Astrocyte (in vitro differentiated cells and primary cell): ENCODE results near the gene SBF2. TPM values are rescaled to one million over a fixed set of nuclear protein-coding genes. Genes with fewer than 3 reads are reported as not detected.

ENCODE experiments used
- DNase-seq: peaks from one replicate; pipeline ENCODE4 v3.0.0-alpha.2; 2010; ENCODE audit warnings: low read depth
- FAIRE-seq: peaks from 2 replicates; lab custom pipeline; 2011; peaks lifted over from hg19 to GRCh38; lab: Jason Lieb, UNC
- H2AFZ ChIP-seq: 2 replicates; pipeline ENCODE4 v1.6.0; 2012; ENCODE audit warnings: low read depth, low read length, inconsistent platforms
- H3K27ac ChIP-seq: 2 replicates; pipeline ENCODE4 v1.5.1; 2011; ENCODE audit warnings: low read depth, low read length, inconsistent platforms
- H3K27me3 ChIP-seq: 2 replicates; pipeline ENCODE4 v1.6.0; 2011; ENCODE audit warnings: low read length, inconsistent platforms; ENCODE audit not compliant: insufficient read depth
- H3K36me3 ChIP-seq: 2 replicates; pipeline ENCODE4 v1.5.1; 2011; ENCODE audit warnings: low read length, inconsistent platforms; ENCODE audit not compliant: insufficient read depth
- H3K4me1 ChIP-seq: 2 replicates; pipeline ENCODE4 v1.5.1; 2011; ENCODE audit warnings: low read length, inconsistent platforms; ENCODE audit not compliant: insufficient read depth
- H3K4me2 ChIP-seq: 2 replicates; pipeline ENCODE4 v1.6.0; 2012; ENCODE audit warnings: low read length, inconsistent platforms
- H3K4me3 ChIP-seq: 2 replicates; pipeline ENCODE4 v1.5.1; 2011; ENCODE audit warnings: low read depth, mild to moderate bottlenecking, low read length, inconsistent platforms; ENCODE audit not compliant: insufficient read depth
- H3K79me2 ChIP-seq: 2 replicates; pipeline ENCODE4 v1.6.0; 2012; ENCODE audit warnings: mild to moderate bottlenecking, low read length, inconsistent platforms; ENCODE audit not compliant: insufficient read depth
- H3K9ac ChIP-seq: 2 replicates; pipeline ENCODE4 v1.6.0; 2012; ENCODE audit warnings: mild to moderate bottlenecking, low read length, inconsistent platforms
- H3K9me3 ChIP-seq: 2 replicates; pipeline ENCODE4 v1.5.1; 2012; ENCODE audit warnings: low read depth, mild to moderate bottlenecking, low read length, inconsistent platforms; ENCODE audit not compliant: insufficient read depth
- H4K20me1 ChIP-seq: 2 replicates; pipeline ENCODE4 v1.6.0; 2012; ENCODE audit warnings: low read length, inconsistent platforms; ENCODE audit not compliant: insufficient read depth
- H3K27ac Mint-ChIP-seq: one replicate; pipeline ENCODE4 v1.8.0; 2021; ENCODE audit warnings: mild to moderate bottlenecking, mixed read lengths; ENCODE audit not compliant: unreplicated experiment
- H3K27me3 Mint-ChIP-seq: one replicate; pipeline ENCODE4 v1.8.0; 2021; ENCODE audit warnings: low read depth, mixed read lengths; ENCODE audit not compliant: unreplicated experiment
- H3K36me3 Mint-ChIP-seq: one replicate; pipeline ENCODE4 v1.8.0; 2021; ENCODE audit warnings: low read depth, mixed read lengths; ENCODE audit not compliant: unreplicated experiment
- H3K4me1 Mint-ChIP-seq: one replicate; pipeline ENCODE4 v1.8.0; 2021; ENCODE audit warnings: low read depth, mixed read lengths; ENCODE audit not compliant: unreplicated experiment
- H3K4me3 Mint-ChIP-seq: one replicate; pipeline ENCODE4 v1.8.0; 2021; ENCODE audit warnings: mild to moderate bottlenecking, moderate library complexity, mixed read lengths; ENCODE audit not compliant: unreplicated experiment
- H3K9me3 Mint-ChIP-seq: one replicate; pipeline ENCODE4 v1.8.0; 2021; ENCODE audit warnings: mild to moderate bottlenecking, mixed read lengths; ENCODE audit not compliant: unreplicated experiment
- EZH2 ChIP-seq: IDR thresholded peaks from 2 replicates; pipeline ENCODE4 v1.6.1; 2012; ENCODE audit warnings: mild to moderate bottlenecking, low read length, inconsistent platforms; ENCODE audit not compliant: insufficient read depth
- total RNA-seq: library from RNA; stranded (reverse); gene quantifications from 2 replicates; pipeline ENCODE4 v1.2.1, GENCODE V29; 2021
- TF ChIP-seq, protein P1 (sequence below): IDR thresholded peaks from 2 replicates; pipeline ENCODE4 v1.5.1; 2011; ENCODE audit warnings: low read depth, mild to moderate bottlenecking, inconsistent platforms, low read length, moderate library complexity; ENCODE audit not compliant: insufficient read depth

SBF2 gene
- total RNA-seq, 1 donor from 2014 or later: 50.0 TPM

DNA sequence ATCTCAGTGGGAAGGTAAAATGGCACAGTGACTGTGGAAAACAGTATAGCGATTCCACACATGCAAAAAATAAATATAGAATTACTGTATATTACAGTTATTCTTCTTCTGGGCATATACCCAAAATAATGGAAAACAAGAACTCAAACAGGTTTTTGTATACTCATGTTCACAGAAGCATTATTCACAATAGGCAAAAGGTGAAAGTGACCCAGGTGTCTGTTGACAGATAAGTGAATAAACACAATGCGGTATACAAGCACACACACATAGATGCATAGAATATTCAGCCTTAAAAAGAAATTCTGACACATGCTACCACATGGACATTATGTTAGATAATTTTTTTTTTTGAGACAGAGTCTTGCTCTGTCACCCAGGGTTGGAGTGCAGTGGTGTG lies 397.1 kb downstream of the SBF2 start:
- H3K4me2 ChIP-seq: no peak overlapping the region
- TF ChIP-seq, protein P1, sequence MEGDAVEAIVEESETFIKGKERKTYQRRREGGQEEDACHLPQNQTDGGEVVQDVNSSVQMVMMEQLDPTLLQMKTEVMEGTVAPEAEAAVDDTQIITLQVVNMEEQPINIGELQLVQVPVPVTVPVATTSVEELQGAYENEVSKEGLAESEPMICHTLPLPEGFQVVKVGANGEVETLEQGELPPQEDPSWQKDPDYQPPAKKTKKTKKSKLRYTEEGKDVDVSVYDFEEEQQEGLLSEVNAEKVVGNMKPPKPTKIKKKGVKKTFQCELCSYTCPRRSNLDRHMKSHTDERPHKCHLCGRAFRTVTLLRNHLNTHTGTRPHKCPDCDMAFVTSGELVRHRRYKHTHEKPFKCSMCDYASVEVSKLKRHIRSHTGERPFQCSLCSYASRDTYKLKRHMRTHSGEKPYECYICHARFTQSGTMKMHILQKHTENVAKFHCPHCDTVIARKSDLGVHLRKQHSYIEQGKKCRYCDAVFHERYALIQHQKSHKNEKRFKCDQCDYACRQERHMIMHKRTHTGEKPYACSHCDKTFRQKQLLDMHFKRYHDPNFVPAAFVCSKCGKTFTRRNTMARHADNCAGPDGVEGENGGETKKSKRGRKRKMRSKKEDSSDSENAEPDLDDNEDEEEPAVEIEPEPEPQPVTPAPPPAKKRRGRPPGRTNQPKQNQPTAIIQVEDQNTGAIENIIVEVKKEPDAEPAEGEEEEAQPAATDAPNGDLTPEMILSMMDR: no peak
- no peak for TF ChIP-seq EZH2
- FAIRE-seq (no peak), DNase-seq (no peak)
- H2AFZ ChIP-seq: no peak overlapping the region
- H3K9me3 ChIP-seq: no peaks in the 10 kb centered on the region
- Mint-ChIP-seq H3K4me3 (no peak overlapping the region), H3K4me1 (peaks cover 9% of the 10 kb centered on the region), H3K27me3 (no peaks in the 10 kb centered on the region), H3K9me3 (peaks cover 6% of the 10 kb centered on the region), H3K36me3 (no peaks in the 10 kb centered on the region), H3K27ac (no peak overlapping the region)
- no peak overlapping the region for H3K9ac ChIP-seq
- H3K4me1 ChIP-seq: no peaks in the 10 kb centered on the region
- no peak overlapping the region for H3K4me3 ChIP-seq
- H3K27ac ChIP-seq: no peak overlapping the region
- H3K27me3 ChIP-seq: no peaks in the 10 kb centered on the region
- H3K36me3 ChIP-seq: no peaks in the 10 kb centered on the region
- H4K20me1 ChIP-seq: no peaks in the 10 kb centered on the region
- no peaks in the 10 kb centered on the region for H3K79me2 ChIP-seq

DNA sequence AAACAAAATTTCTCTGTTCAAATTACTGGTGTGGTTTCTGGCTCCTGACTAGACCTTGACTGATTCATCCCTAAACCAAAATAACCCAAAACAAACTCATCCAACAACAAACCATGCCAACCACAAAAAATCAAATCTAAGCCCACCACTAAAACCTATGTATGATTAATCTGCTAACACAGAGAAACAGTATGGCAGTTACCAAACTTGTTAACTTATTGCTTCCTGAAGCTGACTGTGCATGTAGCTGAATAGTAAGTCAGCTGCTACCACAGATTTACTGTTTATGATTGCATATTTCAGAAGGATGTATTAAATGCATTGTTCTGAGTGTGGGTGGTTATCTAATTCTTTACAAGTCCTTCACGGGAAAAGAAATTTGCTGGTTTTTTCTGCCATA lies 399.0 kb downstream of the SBF2 start:
- H3K4me3 Mint-ChIP-seq: no peak overlapping the region
- H4K20me1 ChIP-seq: no peaks in the 10 kb centered on the region
- H3K4me3 ChIP-seq: no peak overlapping the region
- FAIRE-seq (peak; percentile 87), DNase-seq (peak; percentile 52)
- no peak overlapping the region for H3K27ac Mint-ChIP-seq
- peaks cover 6% of the 10 kb centered on the region for H3K9me3 Mint-ChIP-seq
- H3K9ac ChIP-seq: no peak overlapping the region
- H2AFZ ChIP-seq: no peak overlapping the region
- H3K27me3 ChIP-seq: no peaks in the 10 kb centered on the region
- H3K36me3 Mint-ChIP-seq: peaks cover 2% of the 10 kb centered on the region
- peaks cover 5% of the 10 kb centered on the region for H3K4me1 Mint-ChIP-seq
- TF ChIP-seq EZH2: no peak
- TF ChIP-seq, protein P1: no peak
- no peak overlapping the region for H3K27ac ChIP-seq
- H3K79me2 ChIP-seq: no peaks in the 10 kb centered on the region
- H3K9me3 ChIP-seq: no peaks in the 10 kb centered on the region
- no peaks in the 10 kb centered on the region for H3K27me3 Mint-ChIP-seq
- no peaks in the 10 kb centered on the region for H3K36me3 ChIP-seq
- no peaks in the 10 kb centered on the region for H3K4me1 ChIP-seq
- no peak overlapping the region for H3K4me2 ChIP-seq

DNA sequence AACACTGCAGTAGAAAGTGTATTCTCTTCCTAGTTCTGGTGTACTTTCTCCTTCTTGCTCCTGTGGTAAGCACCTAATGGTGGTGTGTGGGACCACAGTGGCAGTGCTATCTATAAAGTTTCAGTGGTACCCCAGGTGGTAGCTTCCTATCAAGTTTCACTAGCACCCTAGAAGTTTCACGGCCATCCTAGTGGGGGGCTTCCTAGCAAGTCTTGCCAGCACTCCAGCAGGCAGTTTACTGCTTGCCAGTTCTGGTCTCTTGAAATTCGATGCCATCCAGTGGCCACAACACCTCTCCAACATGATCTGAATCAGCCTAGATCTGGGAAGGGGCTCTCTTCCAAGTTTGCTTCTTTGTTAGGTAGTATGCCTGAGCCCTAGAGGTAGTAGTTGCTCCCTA lies 400.5 kb downstream of the SBF2 start:
- TF ChIP-seq, protein P1: no peak
- TF ChIP-seq EZH2: no peak
- Histone ChIP-seq H3K4me3 (no peak overlapping the region), H3K27me3 (no peaks in the 10 kb centered on the region), H4K20me1 (no peaks in the 10 kb centered on the region), H3K4me2 (no peak overlapping the region), H3K27ac (no peak overlapping the region), H3K9ac (no peak overlapping the region), H3K4me1 (no peaks in the 10 kb centered on the region), H3K9me3 (no peaks in the 10 kb centered on the region), H3K79me2 (no peaks in the 10 kb centered on the region), H2AFZ (no peak overlapping the region), H3K36me3 (no peaks in the 10 kb centered on the region)
- Mint-ChIP-seq H3K36me3 (peaks cover 2% of the 10 kb centered on the region), H3K27me3 (no peaks in the 10 kb centered on the region), H3K27ac (no peak overlapping the region), H3K4me3 (no peak overlapping the region), H3K9me3 (peaks cover 6% of the 10 kb centered on the region), H3K4me1 (peaks cover 5% of the 10 kb centered on the region)
- FAIRE-seq (no peak), DNase-seq (no peak)
